Activated CD4-positive, alpha-beta T cell treated with anti-CD3 and anti-CD28 coated beads, Interleukin-2, amount 50 U/mL, for 24 hours (primary cell): ENCODE data around the gene DCUN1D2.
"Not testable (repeated sequence)": the region's sequence is repeated elsewhere in the genome, so short reads cannot be mapped to it uniquely, and the experiment has no call there.

Source experiments
- DNase-seq, 2 donors: peaks; one replicate each; pipeline ENCODE4 v3.0.0-alpha.2; 2020; ENCODE audit warnings: low read depth in 1 of 2, low spot score in 1 of 2

The DCUN1D2 gene

DNA sequence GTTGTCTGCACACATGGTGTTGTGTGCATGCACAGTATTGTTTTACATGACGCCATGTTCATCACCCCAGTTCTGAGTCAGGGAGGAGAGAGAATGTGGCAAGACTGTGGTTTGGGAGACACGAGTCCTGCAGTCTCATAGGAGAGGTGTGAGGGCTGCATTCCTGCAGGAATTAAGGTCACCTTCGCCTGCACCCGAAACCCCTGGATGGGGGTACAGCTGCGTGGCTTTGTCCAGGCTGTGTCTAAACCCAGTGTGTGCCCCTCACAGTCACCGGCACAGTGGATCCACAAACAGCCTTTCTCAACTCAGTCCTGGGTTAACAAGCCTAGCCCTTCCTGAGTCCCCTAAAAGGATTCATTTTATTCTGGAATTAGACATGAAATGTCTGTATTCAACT lies 42.9 kb downstream of the DCUN1D2 start:
- DNase-seq = no peak

DNA sequence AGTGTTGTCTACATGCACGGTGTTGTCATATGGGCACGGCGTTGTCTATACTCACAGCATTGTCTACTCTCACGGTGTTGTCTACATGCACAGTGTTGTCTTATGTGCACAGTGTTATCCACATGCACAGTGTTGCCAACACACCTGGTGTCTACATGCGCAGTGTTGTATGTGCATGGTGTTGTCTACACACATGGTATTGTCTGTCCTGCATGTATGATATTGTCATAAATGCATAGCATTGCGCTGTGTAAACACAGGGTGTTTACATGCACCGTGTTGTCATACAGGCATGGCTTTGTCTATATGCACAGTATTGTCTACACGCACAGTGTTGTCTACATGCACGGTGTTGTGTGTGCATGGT lies 44.0 kb downstream of the DCUN1D2 start:
- DNase-seq = no peak

DNA sequence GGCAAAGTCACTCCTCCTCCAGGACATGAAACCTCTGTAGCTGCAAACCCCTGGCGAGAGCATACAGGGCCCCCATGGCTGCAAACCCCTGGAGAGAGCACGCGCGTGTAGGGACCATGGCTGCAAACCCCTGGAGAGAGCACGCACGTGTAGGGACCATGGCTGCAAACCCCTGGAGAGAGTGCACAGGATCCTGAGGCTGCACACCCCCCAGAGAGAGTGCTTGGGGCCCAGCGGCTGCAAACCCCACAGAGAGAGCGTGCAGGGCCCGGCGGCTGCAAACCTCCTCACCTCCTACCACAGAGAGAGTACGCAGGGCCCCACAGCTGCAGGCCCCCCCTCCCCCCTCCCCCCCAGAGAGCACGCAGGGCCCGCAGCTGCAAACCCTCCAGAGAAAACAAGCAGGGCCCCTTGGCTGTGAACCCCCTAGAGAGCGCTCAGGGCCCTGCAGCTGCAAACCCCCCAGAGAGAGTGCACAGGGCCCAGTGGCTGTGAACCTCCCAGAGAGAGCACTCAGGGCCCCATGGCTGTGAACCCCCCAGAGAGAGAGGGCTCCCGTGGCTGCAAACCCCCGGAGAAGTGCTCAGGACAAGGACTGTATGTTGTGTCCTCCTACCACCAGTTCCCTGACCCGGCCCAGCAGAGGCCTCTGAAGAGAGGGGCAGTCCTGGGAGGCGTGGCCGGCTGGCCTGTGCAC lies 44.6 kb downstream of the DCUN1D2 start:
- DNase-seq = no peak

DNA sequence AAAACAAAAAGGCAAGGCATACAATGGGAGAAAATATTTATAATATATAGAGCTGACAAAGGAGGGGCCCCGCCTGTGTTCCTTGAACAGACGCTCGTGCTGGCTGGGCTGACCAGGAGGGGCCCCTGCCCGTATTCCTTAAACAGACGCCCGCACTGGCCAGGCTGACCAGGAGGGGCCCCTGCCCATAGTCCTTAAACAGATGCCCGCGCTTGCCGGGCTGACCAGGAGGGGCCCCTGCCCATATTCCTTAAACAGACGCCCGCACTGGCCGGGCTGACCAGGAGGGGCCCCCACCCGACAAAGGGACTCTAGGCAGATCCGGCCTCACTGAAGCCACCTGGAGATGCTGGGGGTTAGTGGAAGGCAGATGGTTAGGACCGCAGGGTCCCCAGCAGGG lies 46.5 kb downstream of the DCUN1D2 start:
- DNase-seq = no peak

DNA sequence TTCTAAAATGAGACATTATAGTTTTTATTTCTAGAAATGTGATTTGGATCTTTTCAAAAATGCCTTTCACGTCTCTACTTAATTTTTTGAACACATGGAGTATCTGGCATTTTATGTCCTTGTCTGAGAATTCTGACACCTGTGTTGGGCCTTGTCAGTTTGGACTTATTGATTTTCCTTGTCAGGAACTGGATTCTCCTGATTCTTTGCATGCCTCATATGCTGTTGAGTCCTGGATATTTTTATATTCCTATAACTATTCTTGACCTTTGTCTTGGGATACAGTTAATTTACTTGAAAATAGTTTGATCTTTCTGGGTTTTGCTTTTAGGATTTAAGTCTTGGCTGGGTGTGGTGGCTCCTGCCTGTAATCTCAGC lies 47.5 kb downstream of the DCUN1D2 start:
- no peak for DNase-seq

DNA sequence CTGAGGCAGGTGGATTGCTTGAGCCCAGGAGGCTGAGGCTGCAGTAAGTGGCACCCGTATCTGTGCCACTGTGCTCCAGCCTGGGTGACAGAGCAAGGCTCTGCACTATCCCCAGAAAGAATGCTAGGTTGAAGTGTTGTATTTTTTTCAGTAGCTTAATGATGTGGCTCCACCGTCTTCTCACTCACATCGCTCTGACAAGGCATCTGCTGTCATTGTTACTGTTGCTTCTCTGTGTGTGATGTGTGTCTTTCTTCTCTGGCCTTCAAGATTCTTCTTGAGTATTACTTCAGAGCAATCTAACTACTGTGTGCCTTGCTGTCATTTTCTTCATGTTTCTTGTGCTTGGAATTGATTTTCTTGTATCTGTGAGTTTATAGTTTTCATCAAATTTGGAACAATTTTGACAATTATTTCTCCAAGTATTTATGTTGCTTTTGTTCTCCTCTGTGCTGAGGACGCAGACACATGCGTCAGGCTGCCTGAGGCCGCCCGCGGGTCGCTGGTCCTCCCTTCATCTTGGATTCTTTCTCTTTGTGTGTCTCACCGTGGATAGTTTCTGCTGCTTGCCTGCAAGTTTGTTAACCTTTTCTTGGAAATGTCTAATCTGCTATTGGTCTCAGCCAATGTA lies 48.0 kb downstream of the DCUN1D2 start:
- DNase-seq = no peak

DNA sequence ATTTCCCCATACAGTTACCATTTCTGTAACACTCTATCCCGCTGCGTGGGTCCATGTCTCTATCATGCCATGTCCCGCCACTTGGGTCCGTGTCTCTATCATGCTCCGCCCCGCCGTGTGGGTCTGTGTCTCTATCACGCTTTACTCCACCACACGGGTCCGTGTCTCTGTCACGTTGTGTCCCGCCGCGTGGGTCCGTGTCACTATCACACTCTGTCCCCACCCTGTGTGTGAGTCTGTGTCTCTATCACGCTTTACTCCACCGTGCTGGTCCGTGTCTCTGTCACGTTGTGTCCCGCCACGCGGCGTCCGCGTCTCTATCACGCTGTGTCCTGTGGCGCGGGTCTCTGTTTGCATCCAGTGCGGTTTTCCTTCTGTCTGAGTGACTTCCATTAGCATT lies 48.9 kb downstream of the DCUN1D2 start:
- DNase-seq = no peak

DNA sequence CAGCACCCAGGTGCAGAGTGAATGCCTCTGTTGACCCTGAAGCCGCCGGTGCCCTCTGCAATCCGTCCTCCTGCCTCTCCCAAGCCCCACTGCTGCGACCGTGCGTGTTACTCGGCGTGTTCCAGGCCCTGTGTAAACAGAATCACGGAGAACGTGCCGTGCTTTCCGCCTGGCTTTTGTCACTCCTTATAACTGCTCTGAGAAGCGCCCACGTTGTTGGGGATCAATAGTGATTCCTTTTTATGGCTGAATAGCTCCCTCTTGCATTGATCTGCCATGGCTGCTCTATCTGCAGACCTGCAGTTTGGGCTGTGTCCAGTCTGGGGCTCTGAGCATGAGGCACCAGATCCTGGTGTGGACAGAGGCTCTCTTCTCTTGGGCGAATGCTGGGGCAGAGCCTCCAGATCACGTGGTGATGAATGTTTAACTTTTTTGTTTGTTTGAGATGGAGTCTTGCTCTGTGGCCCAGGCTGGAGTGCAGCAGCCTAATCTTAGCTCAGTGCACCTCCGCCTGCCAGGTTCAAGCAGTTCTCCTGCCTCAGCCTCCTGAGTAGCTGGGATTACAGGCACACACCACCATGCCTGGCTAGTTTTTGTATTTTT lies 53.0 kb downstream of the DCUN1D2 start:
- DNase-seq = no peak

DNA sequence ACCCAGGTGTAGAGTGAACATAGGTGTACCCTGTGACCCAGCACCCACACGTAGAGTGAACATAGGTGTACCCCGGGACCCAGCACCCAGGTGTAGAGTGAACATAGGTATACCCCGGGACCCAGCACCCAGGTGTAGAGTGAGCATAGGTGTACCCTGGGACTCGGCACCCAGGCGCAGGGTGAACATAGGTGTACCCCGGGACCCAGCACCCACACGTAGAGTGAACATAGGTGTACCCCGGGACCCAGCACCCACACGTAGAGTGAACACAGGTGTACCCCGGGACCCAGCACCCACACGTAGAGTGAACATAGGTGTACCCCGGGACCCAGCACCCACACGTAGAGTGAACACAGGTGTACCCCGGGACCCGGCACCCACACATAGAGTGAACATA lies 53.6 kb downstream of the DCUN1D2 start:
- not testable (repeated sequence) for DNase-seq

DNA sequence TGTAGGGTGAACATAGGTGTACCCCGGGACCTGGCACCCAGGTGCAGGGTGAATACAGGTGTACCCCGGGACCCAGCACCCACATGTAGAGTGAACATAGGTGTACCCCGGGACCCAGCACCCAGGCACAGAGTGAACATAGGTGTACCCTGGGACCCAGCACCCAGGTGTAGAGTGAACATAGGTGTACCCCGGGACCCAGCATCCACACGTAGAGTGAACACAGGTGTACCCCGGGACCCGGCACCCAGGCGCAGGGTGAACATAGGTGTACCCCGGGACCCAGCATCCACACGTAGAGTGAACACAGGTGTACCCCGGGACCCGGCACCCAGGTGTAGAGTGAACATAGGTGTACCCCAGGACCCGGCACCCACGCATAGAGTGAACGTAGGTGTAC lies 54.6 kb downstream of the DCUN1D2 start:
- not testable (repeated sequence) for DNase-seq

DNA sequence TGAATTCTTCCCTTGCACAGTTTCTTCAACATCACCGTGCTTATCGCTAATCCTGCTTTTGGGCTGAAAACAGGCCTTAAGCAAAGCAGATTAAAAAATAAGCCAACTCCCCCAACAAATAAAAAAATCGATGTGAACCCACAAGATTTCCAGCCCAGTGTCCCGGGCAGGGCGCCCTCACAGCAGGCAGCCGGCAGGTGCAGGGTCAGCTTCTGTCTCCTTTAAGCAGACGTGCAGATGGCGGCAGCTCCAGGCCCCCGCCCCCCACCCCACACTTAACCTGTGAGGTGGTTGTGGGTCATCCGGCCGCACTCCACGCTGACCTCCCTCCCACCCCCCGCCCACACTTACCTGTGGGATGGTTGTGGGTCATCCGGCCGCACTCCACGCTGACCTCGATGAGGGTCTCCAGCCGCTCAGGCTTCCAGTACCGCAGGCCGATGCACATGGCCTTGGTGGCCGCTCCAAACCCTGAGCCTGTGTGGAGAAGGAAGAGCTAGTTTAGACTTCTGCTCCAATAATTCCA lies 57.1 kb downstream of the DCUN1D2 start:
- DNase-seq = no peak

DNA sequence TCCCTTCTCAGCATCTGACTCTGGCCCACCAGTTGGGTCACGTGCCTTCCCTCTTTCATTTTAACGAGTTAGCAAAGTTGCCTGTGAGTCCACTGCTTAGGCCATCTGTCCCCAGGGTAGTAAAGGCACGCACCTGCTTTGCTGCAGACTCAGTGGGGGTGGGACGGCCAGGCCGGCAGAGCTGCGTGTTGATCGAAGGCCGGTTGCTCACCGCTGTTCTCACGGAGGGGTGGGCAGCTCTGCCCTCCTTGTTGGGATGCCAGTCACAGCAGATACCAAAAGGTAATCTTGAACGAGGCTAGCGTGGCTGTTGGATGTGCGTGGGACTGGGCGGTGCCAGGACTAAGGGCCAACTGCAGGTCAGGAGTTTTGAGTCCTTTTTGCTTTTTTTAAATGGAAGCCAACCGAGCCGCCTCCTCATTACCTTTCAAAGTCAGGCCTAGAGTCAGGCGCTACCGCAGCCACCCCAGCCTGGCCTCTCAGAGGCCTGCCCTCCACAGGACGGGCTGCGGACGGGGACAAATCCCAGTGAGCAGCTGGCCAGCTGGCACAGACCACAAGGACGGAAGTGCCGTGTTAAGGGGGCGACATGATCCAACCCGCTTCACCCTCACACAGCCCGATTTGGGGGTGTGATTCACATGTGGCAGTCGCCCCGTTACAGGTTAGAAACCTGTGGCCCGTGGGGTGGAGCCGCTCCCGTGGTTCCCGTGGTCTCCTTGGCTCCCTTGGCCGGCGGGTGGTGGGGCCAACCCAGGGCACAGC lies 57.8 kb downstream of the DCUN1D2 start:
- DNase-seq = no peak

DNA sequence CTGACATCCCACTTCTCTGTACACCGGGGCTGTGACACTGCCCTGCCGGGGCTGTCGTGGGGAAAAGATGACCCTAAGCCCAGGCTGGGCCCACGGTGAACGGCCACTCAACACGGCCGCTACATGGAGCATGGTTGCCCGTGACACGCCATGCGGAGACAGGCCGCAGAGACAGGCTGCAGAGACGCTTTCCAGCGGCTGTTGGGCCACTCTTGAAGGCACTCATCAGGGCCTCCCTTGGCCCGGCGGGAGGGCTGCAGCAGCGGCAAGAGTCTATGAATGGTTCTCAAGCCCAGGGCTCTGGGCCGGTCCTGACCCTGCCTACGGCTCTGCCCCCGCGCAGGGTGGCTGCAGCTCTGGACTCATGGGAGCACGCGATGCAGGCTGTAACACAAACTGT lies 59.3 kb downstream of the DCUN1D2 start:
- DNase-seq = no peak

DNA sequence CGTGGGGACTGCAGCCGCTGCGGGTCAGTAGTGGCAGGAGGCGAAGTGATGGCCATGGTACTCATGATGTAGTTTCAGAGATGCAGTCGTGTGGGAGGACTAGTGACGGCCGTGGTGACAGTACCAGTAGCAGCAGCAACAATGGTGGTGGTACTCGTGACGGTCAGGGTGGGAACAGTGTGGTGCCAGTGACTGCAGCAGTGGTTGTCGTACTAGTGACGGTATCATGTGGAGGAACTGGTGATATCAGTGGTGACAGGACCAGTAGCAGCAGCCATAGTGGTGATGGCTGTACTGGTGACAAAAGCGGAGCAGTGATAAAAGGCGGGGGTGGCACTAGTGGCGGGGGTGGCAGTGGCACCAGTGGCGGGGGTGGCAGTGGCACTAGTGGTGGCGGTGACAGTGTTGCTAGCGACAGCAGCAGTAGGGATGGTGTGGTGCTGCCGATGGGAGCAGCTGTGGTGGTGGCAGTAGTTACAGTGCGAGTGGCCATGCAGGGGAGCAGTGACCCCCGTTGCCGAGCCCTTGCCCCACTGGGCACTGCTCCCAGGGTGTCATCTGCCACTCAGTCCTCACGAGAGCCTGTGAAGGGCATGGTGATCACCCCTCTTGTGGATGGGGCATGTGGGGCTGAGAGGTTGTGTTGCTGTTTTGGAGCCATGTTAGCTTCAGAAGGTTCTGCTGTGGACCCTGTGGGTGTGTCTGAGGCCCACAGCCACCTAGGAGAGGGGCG lies 60.0 kb downstream of the DCUN1D2 start:
- DNase-seq = no peak

DNA sequence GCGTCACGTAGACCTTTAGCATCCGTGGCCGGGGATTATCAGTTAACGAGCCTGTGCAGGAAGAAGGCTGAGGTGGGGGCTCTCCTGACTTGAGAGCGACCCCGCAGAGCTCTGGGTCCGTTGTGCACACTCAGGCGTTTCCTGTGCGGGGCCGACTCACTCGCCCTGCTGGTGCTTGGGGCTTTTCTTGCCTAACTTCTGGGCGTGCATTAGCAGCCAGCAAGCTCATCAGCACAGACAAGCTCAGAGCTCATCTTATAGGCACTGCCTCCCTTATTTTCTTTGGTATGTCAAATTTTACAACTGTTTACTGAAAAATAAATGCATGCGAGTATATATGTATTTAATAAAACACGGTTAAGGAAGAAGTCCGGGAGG lies 60.9 kb downstream of the DCUN1D2 start:
- no peak for DNase-seq

DNA sequence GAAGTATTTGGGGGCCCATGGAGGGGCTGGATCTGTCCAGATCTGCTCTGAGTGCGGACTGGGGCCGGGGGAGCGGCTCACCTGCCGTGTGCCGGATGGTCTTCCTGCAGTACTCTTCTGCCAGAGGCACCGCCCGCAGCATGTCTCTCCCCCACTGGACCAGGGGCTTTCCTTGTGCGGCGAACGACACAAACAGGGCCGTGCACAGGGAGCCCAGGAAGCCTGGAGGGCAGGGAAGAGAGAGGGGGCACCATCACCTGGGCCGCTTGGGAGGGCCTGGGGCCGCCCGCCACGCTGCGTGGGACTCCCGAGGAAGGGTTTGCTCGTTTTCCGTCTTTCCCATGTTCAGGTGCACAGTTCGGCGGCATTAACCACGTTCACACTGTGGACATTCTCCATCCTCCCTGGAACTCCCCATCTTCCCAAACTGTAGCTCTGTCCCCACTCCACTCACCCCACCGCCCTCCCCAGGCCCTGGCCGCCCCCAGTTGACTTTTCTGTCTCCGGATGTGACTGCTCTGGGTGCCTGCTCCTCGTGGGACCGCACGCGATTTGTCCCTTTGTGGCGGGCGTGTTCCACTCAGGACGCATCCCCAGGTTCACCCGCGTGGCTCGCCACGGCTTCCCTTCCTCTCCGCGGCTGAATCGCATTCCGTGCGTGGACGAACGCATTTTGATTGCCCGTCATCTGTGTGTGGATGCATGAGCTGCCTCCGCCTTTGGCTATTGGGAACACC lies 61.5 kb downstream of the DCUN1D2 start:
- DNase-seq = no peak

DNA sequence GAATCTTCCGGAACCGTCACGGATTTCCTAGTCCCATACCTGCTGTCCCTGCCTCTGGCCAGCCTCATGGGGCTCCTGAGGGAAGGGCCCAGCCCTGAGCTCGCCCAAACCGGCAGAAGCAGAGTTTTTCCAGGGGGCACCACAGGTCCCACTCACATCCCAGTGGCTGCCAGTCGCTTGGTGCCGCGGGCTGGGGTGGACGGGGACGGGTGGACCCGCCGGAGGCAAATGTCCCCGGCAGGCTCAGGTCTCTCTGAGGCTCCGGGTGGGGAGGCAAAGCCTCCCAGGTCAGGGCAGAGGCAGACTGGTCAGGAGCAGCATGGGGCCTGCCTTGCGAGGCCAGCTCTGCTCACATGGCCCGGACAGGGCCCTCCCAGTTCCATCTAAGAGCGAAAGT lies 62.0 kb downstream of the DCUN1D2 start:
- no peak for DNase-seq

DNA sequence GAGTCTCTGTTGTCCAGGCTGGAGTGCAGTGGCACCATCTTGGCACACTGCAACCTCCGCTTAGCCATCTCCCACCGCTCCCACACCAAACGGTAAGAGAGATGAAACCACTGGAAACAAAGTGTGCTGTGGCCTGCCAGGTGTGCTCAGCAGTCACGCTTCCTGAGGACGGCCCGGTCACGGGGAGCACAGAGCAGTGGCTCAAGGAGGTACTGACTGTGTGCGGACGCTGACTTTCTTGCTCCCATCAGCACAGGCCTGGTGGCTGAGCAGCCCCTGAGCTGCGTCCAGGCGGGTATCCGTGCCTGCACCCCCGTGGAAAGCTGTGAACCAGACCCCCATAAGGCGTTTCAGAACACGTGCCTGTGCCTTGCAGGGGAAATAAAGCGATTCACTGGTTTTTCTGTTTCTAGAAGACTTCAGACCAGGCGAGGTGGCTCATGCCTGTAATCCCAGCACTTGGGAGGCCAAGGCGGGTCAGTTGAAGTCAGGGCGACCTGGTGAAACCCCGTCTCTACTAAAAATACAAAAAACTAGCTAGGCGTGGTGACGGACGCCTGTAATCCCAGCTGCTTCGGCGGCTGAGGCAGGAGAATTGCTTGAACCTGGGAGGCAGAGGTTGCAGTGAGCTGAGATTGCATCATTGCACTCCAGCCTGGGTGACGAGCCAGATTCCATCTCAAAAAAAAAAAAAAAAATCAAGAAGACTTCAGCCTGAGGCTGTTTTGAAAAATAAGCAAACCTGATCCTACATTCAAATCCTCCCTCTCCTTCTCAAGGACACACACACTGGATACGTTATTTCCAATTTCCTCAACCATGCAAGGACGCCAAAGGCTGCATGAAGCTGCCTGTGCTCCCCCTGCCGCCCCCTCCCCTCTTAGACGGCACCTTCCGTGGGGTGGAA lies 62.7 kb downstream of the DCUN1D2 start:
- no peak for DNase-seq

DNA sequence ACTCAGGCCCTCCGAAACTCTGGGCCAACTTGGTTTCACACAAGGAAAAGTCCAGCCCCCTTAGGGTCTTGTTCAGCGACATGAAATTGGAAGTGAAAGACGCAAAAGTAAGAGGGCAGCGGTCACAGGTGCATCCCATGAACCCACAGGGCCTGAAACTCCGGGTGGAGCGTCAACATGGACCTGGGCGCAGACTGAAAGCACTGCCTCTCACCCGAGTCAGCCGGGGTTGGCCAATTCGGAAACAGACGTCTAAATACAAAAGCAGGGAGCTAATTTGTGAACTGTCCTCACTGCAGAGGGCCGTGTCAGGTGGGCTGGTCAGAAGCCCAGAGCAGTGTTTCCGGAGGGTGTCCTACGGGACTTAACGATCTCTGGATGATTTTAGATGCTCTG lies 63.9 kb downstream of the DCUN1D2 start:
- DNase-seq = no peak
